GM21423 (cell line): Measurements from ENCODE around the gene MEP1B.

ENCODE experiments used
- ATAC-seq: cut with Tn5 transposase; IDR thresholded peaks from one replicate; pipeline ENCODE4 v1.9.1; 2021; ENCODE audit warnings: mild to moderate bottlenecking, moderate library complexity; ENCODE audit not compliant: unreplicated experiment

The MEP1B gene

DNA sequence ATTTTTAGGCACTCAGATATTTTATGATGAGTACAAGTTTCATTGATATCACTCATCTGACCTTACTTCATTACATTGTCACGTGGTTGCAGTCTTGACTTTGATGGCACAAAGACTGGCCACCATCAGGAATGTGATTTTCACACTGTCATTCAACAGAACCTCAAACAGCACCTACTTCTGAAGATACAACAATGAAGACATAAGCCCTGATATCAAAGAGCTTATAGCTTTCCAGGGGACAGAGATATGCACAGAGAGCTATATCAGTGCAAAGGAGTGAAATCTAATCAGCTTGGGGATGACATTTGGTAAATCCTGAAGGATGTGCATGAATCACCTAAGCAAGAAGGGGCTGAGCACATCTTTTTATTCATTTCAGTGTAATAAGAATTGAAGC is 72.3 kb downstream of the MEP1B start:
- ATAC-seq = no peak

DNA sequence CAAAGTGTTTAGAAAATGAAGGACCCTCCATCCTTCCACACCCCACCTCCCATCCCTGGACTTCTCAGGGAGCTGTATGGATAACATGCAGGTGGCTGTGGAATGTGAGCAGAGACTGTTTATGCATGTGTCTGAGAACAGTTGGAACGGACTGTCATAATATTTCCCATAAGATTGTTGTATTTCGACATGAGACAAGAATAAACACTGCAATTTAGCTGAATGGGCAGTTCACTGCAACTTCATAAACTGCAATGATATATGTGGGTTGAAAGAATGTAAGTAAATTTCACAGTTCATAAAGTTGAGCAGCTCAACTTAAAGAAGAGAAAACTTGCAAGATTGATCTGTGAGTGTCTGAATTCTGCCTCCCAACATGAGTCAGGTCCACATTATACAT is 74.6 kb downstream of the MEP1B start:
- no peak for ATAC-seq

DNA sequence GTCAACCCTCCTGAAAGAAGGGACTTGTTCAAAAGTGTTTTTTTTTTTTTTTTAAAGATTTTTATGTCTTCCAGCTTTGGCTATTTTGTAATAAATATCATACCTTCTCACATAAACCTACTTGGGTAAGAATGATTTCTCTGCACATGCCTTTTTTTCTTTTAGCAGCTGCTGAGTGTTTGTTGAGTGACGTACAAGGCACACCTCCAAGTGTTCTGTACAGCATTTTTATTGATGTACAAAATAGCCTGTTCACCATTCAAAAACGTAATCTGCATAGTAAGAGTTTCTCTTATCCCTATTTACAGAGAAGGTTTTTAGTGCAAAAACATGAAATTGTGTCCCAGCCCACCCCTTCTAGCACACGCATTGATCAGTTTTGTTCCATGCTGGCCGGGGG is 77.6 kb downstream of the MEP1B start:
- no peak for ATAC-seq
